Activated CD4-positive, alpha-beta T cell treated with anti-CD3 and anti-CD28 coated beads, Interleukin-2, amount 10 ng/mL, durations not matched to agents 24 days and 14 days (primary cell): ENCODE data around the gene SLC22A23. TPM values are rescaled to one million over a fixed set of nuclear protein-coding genes. Genes with fewer than 3 reads are reported as not detected.

ENCODE experiments used
- DNase-seq: peaks from one replicate; pipeline ENCODE4 v3.0.0; 2022
- H3K27ac Mint-ChIP-seq: one replicate; pipeline ENCODE4 v1.8.0; 2022; ENCODE audit warnings: mild to moderate bottlenecking, mixed read lengths
- H3K27me3 Mint-ChIP-seq: one replicate; pipeline ENCODE4 v1.8.0; 2022; ENCODE audit warnings: mixed read lengths
- H3K36me3 Mint-ChIP-seq: one replicate; pipeline ENCODE4 v1.8.0; 2022; ENCODE audit warnings: low read depth, mild to moderate bottlenecking, mixed read lengths
- H3K4me1 Mint-ChIP-seq: one replicate; pipeline ENCODE4 v1.8.0; 2021; ENCODE audit warnings: mixed read lengths
- H3K4me3 Mint-ChIP-seq: one replicate; pipeline ENCODE4 v1.8.0; 2022; ENCODE audit warnings: mild to moderate bottlenecking, moderate library complexity, mixed read lengths
- H3K9me3 Mint-ChIP-seq: one replicate; pipeline ENCODE4 v1.8.0; 2021; ENCODE audit warnings: mixed read lengths
- intact Hi-C: fragments of 100-400 bp; cut with micrococcal nuclease; formaldehyde crosslinking; loops from one replicate; pipeline ENCODE4 v1.15.1; 2023
- total RNA-seq: library from RNA; stranded (reverse); gene quantifications from 2 replicates; pipeline ENCODE4 v1.2.3, GENCODE V29; 2022

SLC22A23 gene
- total RNA-seq, 1 donor from 2014 or later: 0.12 TPM

DNA sequence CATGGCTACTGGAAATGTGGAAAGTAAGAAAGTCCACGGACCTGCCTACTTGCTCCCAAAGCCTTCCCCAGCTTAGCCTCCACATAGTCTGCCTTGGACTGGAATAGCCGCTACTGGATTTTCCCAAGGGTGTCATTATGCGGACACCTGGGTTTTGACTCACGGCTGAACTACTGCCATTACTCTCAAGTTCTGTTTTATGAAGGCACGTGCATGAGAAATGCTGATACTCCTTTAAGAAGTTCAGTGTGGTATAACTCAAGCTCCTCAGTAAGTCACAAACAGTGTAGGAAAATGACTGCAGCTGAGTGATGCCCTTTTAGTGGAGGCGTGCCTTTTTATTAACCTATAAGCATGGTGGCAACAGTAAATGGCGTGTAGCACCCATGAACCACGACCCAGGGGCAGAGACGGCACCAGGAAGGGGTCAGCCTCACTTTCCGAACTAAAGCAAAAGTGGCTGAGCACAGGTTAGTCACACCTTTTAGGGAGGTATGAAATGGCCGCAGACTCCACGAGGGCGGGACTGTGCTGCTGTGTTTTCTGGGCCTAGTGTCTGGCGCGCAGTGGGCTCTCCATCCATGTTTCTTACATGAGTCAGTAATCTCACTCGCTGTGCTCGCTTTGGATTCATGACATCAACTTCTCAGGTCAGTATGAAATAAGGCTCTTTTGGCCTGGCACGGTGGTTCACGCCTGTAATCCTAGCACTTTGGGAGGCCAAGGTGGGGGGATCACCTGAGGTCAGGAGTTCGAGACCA is 174.2 kb downstream of the SLC22A23 start:
- H3K4me1 Mint-ChIP-seq: peaks cover 3% of the 10 kb centered on the region
- intact Hi-C loops: no loop called here
- H3K4me3 Mint-ChIP-seq: no peak overlapping the region
- H3K36me3 Mint-ChIP-seq: peaks cover 2% of the 10 kb centered on the region
- no peaks in the 10 kb centered on the region for H3K9me3 Mint-ChIP-seq
- no peak for DNase-seq
- no peaks in the 10 kb centered on the region for H3K27me3 Mint-ChIP-seq
- H3K27ac Mint-ChIP-seq: no peak overlapping the region

DNA sequence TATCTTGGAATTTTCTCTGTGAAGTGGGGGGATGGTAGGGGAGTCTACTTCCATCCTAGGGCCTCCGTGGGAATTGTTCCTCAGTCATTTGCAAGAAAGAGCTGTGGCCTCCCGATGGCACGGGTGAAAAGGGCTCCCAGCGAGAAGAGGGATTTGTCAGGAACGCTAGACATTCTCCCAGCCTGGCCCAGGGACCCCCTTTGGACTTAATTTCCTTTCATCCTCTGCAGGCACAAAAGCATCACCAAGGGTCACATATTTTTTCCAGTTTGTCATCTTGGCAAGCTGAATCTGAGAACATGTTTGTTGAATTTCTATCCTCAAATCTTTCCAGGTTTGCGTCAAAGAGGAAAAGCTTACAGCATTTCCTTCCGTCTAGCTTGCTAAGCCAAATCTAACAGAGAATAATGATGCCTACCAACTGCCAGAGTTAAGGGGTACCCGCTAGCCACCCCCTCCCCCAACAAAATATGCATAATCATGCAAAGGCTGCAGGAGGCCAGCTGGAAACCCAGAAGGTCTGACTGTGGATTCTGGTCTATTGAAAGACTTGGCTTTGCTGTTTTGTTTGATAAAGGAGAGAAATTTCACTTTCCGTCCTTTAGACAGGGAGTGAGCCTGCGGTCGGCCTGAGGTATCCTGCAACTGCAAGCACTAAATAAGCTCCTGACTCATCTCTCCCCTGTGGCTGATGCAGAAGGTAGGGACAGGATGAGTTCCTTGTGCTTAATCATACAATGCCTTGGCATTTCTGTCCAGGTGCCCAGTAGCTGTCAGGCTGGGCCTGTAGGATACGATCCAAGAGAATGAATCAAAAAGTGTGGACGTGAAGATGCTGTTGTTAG is 175.0 kb downstream of the SLC22A23 start:
- intact Hi-C loops: no loop called here
- H3K9me3 Mint-ChIP-seq: no peaks in the 10 kb centered on the region
- H3K27ac Mint-ChIP-seq: no peak overlapping the region
- H3K4me1 Mint-ChIP-seq: peaks cover 3% of the 10 kb centered on the region
- H3K36me3 Mint-ChIP-seq: peaks cover 2% of the 10 kb centered on the region
- no peak overlapping the region for H3K4me3 Mint-ChIP-seq
- no peaks in the 10 kb centered on the region for H3K27me3 Mint-ChIP-seq
- no peak for DNase-seq

DNA sequence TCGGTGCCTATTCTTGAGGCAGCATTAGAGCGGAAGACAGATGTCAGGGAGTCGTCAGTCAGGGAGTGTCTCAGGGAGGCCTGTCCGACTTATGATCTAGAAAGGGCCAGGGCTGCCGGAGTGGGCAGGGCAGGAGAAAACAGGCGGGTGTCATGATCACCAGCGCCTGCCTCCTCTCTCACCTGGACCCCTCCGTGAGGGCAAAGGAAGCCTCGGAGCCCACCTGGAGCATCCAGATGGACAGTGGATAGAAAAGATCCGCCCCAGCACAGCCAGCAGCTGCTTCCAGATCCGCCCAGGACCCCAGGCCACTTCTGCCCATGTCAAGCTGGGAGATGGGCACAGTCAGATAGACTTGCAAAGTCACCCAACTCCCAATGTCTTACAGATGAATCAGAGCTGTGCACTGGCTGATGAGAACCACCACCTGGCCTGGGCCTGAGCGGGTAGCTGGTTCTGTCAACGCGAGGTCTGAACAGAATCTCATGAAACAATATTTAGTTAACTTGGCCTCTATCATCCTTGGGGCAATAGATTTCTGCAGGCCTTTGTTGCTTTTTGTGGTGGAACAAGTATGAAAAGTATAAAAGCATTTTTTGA is 175.9 kb downstream of the SLC22A23 start:
- no peak overlapping the region for H3K27ac Mint-ChIP-seq
- no peaks in the 10 kb centered on the region for H3K9me3 Mint-ChIP-seq
- no peaks in the 10 kb centered on the region for H3K27me3 Mint-ChIP-seq
- peaks cover 3% of the 10 kb centered on the region for H3K4me1 Mint-ChIP-seq
- H3K36me3 Mint-ChIP-seq: peaks cover 1% of the 10 kb centered on the region
- intact Hi-C loops: no loop called here
- no peak for DNase-seq
- no peak overlapping the region for H3K4me3 Mint-ChIP-seq

DNA sequence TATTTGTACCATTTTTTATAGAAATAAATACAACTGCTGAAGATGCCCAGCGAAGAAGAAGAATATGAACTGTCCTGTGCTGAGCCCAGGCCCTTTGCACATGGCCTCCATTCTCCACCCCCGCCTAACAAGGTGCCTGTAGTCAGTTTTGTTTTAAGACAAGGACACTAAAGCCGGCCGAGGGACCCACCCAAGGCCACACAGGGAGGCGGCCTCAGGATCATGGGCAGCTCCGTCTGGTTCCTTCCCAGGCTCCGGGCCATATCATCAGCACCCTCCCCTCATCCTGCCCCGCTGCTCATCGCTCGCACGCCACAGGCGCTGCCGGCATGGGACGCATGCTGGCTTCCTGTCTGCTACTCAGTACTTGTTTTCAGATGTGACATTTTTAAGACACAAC is 176.8 kb downstream of the SLC22A23 start:
- no peak overlapping the region for H3K27ac Mint-ChIP-seq
- intact Hi-C loops: no loop called here
- H3K4me1 Mint-ChIP-seq: peaks cover 3% of the 10 kb centered on the region
- peaks cover 1% of the 10 kb centered on the region for H3K36me3 Mint-ChIP-seq
- H3K27me3 Mint-ChIP-seq: no peaks in the 10 kb centered on the region
- DNase-seq: no peak
- no peak overlapping the region for H3K4me3 Mint-ChIP-seq
- no peaks in the 10 kb centered on the region for H3K9me3 Mint-ChIP-seq

DNA sequence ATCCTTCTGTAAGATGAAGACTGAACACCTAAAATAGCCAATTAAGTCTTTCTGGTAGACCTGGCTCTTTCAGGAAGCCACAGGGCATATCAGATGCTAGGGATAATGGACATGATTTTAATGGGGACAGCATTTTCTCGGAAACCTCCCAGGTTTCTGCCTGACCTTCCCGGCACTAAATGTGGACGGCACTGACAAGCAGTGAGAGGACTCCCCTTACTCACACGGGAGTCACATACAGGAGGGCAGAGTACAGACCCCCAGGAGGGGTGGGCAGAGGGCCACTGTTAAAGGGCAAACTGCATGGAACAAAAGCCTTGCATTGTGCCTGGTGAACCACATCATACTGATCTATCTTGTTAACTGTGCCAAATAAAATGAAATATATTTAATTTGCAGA is 178.2 kb downstream of the SLC22A23 start:
- no peak overlapping the region for H3K27ac Mint-ChIP-seq
- H3K27me3 Mint-ChIP-seq: no peaks in the 10 kb centered on the region

DNA sequence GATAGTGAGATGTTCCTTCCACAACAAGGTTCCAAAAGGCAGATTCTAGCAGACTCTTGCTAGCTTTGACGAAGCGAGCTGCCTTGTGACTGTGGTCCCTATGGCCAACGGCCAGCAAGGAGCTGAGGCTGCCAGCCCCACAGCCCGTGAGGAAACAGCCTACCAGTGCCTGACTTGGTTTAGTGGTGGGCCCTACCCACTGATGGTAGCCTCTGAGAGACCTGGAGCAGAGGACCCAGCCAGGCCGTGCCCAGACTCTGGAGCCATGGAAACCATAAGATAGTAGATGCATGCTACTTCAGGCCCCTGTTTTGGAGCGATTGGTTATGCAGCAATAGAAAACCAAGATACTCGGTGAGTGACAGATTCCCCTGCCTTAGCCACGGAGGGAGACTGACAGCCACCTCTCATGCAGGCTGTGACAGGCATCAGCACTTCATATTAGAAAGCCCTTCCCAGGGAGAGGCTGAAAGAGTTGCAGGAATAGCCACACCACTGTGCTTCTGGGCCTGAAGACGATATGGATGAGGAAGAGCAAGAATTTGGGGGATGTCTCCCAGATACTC is 178.9 kb downstream of the SLC22A23 start:
- no peaks in the 10 kb centered on the region for H3K27me3 Mint-ChIP-seq
- intact Hi-C loops: loop anchor here (5.0 kb wide), 2 partner anchors 134 to 179 kb away; partner anchors contain the start of gene SLC22A23
- no peak overlapping the region for H3K27ac Mint-ChIP-seq
- H3K4me1 Mint-ChIP-seq: peaks cover 3% of the 10 kb centered on the region
- no peak for DNase-seq
- H3K9me3 Mint-ChIP-seq: no peaks in the 10 kb centered on the region
- peaks cover 3% of the 10 kb centered on the region for H3K36me3 Mint-ChIP-seq
- no peak overlapping the region for H3K4me3 Mint-ChIP-seq

More for the DNA sequence above, 178.2 kb downstream of the SLC22A23 start:
- Mint-ChIP-seq H3K4me3 (no peak overlapping the region), H3K9me3 (no peaks in the 10 kb centered on the region), H3K4me1 (peaks cover 3% of the 10 kb centered on the region), H3K36me3 (peaks cover 1% of the 10 kb centered on the region)
- intact Hi-C loops: loop anchor here (1.0 to 5.0 kb wide), 3 partner anchors 134 to 454 kb away; partner anchors contain the start of gene SLC22A23
- DNase-seq: no peak

DNA sequence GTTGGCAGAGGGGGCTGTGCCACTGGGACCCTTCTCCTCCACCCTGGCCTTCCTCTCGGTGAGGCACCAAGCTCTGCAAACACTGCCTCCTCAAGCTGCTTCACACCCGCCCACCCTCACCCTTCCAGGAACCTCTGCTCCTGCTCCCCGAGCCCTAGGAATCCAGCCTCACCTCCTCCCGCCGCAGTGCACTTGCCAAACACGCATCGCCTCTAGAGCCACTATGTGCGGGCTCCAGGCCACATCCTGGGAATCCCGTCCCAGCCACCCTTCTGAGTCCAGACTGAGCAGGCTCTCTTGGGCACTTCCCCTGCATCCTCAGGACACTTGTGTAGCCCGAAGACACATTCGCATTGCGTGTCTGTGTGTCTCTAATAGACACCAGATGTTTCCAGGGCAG is 179.6 kb downstream of the SLC22A23 start:
- DNase-seq: no peak
- intact Hi-C loops: loop anchor here (5.0 kb wide), 2 partner anchors 135 to 180 kb away; partner anchors contain the start of gene SLC22A23
- no peak overlapping the region for H3K27ac Mint-ChIP-seq
- H3K4me1 Mint-ChIP-seq: peaks cover 3% of the 10 kb centered on the region
- no peaks in the 10 kb centered on the region for H3K9me3 Mint-ChIP-seq
- peaks cover 7% of the 10 kb centered on the region for H3K36me3 Mint-ChIP-seq
- H3K4me3 Mint-ChIP-seq: no peak overlapping the region
- H3K27me3 Mint-ChIP-seq: no peaks in the 10 kb centered on the region

DNA sequence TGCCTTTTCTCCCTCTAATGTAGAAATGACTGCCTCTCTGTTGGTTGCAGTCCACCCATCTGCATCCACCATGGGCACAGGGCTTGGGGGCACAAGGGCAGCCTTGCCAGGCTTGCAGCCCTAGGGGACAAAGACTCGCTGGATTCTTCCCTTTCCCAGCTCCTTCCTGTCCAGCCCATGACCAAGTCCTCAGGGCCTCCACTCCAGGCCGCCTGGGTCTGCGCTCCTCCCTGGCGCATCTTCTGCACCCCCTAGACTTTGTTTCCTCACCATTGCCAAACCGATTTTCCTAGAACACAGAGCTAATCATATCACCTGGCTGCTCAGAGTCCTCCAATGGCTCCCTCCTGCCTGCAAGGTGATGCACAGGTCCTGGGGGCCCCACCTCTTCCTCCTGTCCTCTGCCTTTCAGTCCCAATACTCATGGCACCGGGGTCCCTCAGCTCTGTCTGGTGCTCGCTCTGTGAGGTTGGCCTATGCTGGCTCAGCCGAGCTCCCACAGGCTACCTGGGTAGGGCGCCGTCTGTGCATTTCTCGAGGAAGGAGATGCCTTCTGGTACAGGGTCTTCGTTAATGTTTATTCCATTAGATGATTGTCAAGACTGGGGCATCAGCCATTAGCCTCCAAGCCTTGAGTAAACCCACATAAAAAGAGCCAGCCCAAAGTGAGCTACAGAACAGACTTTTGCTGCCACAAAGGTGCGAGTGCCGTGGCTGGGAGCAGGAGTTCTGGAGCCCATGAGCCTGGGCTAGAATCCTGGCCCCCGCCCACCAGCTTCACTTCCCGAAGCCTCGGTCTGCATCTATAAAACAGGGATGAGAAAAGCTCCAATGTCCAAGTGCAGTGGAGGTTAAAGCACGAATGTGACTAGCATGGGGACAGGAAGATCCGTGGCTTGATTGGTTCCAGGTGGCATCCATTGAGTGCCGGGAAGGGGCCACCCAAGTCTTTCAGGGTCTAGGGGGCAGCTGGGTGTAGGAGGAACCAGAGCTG is 180.4 kb downstream of the SLC22A23 start:
- Mint-ChIP-seq H3K36me3 (peaks cover 14% of the 10 kb centered on the region), H3K4me3 (no peak overlapping the region), H3K4me1 (peaks cover 3% of the 10 kb centered on the region), H3K9me3 (no peaks in the 10 kb centered on the region), H3K27me3 (no peaks in the 10 kb centered on the region), H3K27ac (no peak overlapping the region)
- intact Hi-C loops: loop anchor here (5.0 kb wide), 2 partner anchors 136 to 181 kb away; partner anchors contain the start of gene SLC22A23
- DNase-seq: no peak

DNA sequence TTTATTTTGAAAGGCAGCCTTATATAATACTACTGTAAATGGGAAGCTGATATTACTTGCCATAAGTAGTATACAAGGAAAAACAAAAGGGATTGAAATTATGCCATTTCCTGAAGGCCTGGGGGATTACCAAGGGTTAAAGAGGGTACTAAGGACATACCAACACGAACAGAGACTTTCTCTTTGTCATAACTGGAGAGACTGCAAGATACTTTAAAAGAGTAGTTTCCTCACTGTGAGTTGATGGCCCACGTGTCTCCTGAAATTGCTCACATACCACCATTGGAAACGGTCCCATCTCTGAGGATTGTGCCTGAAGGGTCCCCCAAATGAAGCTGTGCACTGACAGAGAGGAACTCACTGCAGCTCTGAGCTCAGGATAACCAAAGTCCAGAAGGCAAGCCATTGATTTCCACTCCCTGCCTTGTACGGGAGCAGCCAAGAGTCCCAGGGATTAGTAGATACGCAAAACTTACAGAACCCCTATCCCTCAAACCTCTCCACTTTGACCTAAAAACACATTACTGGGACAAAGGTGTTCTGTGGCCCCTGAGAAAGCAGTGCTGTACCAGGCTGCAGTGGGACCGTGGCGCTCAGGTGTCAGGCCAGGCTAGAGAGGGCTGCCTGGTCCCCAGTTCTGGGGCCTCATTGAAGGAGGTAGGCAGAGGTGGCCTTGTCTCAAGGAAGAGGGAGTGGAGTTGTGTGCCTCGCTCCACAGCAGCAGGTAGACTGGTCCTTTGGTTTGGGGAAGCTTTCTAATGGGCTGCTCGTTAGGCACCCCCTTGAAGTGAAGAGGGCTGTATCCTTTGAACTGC is 182.9 kb downstream of the SLC22A23 start:
- Mint-ChIP-seq H3K4me1 (no peaks in the 10 kb centered on the region), H3K36me3 (peaks cover 31% of the 10 kb centered on the region), H3K4me3 (no peak overlapping the region), H3K27me3 (no peaks in the 10 kb centered on the region), H3K27ac (no peak overlapping the region), H3K9me3 (no peaks in the 10 kb centered on the region)
- DNase-seq: no peak
- intact Hi-C loops: no loop called here

DNA sequence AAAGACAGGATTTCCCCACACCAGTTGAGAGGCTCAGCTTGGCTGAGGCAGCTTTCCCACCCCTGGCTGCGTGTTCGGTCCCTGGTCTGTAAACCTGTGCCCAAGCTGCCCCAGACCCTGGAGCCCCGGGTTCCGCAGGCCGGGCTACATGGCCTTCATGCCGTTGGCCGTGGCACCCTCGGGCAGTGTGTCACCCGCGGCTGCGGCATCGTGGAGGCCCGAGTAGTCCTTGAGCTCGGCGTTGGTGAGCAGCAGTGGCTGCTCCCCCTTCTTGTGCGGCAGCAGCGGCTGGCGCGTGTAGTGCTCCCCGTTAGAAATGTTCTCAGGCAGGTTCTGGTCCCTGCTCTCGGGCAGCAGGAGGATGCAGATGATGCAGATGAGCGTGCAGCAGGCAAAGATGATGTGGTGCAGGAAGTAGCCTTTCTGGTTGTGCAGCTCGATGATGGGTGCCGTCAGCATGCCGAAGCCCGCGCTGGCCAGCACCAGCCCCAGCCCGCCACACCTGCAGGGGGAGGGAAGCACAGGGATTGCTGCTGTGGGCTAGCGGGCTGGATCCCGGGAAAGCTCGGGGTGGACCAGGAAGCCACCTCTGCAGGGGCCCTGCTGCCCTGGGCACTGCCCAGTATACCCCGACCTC is 183.8 kb downstream of the SLC22A23 start:
- H3K27me3 Mint-ChIP-seq: no peaks in the 10 kb centered on the region
- no peak for DNase-seq
- no peaks in the 10 kb centered on the region for H3K9me3 Mint-ChIP-seq
- H3K36me3 Mint-ChIP-seq: peaks cover 39% of the 10 kb centered on the region
- H3K4me1 Mint-ChIP-seq: no peaks in the 10 kb centered on the region
- no peak overlapping the region for H3K4me3 Mint-ChIP-seq
- intact Hi-C loops: no loop called here
- no peak overlapping the region for H3K27ac Mint-ChIP-seq

DNA sequence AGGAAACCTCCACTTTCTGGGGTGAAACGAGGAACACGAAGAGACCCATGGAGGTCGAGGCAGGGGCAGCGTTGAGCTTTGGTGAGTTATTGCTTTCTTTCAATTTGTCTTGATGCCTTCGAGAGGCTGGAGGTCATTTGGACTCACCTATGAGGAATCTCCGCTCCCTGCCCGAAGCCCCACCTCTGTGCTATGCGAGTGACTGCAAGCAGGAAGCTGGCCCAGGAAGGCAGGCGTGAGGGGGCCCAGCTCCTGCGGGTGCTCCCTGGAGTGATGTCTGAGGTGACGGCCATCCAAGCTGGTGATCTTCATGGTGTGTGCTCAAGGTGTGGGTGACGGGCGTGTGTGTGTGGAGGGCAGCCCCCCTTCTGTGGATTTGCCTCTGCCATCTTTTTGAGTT is 185.1 kb downstream of the SLC22A23 start:
- Mint-ChIP-seq H3K4me3 (no peak overlapping the region), H3K36me3 (peaks cover 42% of the 10 kb centered on the region), H3K27me3 (no peaks in the 10 kb centered on the region), H3K9me3 (no peaks in the 10 kb centered on the region), H3K27ac (no peak overlapping the region), H3K4me1 (no peaks in the 10 kb centered on the region)
- no peak for DNase-seq
- intact Hi-C loops: no loop called here

DNA sequence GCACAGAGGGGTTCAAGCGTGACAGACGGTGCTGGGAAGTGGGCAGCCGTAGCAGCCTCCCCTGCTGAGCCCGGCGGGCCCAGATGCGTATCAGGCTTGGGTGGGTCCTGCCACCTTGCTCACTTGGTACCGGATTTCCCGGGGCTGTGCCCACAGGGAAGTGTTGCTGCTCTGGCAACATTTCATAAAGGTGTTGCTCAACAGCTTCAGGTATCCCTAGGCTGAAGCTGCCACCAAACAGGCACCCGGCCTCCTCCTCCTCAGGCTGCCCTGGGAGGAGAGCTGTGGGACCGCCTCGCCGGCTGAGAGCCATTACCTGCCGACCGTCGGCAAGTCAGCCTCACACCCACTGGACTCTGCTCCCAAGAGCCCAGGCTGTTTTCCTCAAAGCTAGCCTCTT is 186.6 kb downstream of the SLC22A23 start:
- no peaks in the 10 kb centered on the region for H3K9me3 Mint-ChIP-seq

More for the DNA sequence above, 186.6 kb downstream of the SLC22A23 start:
- no peak overlapping the region for H3K27ac Mint-ChIP-seq
- no peaks in the 10 kb centered on the region for H3K4me1 Mint-ChIP-seq
- H3K36me3 Mint-ChIP-seq: peaks cover 47% of the 10 kb centered on the region
- no peak for DNase-seq
- intact Hi-C loops: no loop called here
- no peak overlapping the region for H3K4me3 Mint-ChIP-seq
- no peaks in the 10 kb centered on the region for H3K27me3 Mint-ChIP-seq
